GM18858 (cell line): ENCODE data around the gene VIT.

ENCODE experiments used
- ATAC-seq: cut with Tn5 transposase; IDR thresholded peaks from one replicate; pipeline ENCODE4 v1.9.1; 2021; ENCODE audit not compliant: unreplicated experiment

The VIT gene

DNA sequence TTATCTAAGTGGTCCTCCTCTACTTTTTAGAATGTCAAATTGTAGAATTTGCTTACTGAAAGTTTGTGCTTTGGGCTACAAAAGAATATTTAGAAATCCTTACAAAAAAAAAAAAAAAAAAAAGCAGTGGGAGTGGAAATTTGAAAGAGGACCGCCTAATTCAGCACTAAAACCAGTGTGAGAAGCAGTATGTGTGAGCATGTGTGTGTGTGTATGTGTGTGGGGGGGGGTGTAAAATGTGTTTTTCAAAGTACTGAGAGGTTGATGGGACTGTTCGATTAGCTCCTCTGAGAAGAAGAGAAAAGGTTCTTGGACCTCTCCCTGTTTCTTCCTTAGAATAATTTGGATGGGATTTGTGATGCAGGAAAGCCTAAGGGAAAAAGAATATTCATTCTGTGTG is at the start of gene VIT:
Gene VIT, plus strand, starts transcription at position 175 of the 400 bp plus-strand sequence. CDS start 19,664 bp downstream, outside the sequence.
- ATAC-seq: no peak

- peak; percentile 88 for ATAC-seq
Observed at GRCh38 chr2:36650031-36650829, 46.3 kb upstream of the VIT start.

GRCh38 chr2:36653155-36653554 is 43.4 kb upstream of the VIT start:
- no peak for ATAC-seq

DNA sequence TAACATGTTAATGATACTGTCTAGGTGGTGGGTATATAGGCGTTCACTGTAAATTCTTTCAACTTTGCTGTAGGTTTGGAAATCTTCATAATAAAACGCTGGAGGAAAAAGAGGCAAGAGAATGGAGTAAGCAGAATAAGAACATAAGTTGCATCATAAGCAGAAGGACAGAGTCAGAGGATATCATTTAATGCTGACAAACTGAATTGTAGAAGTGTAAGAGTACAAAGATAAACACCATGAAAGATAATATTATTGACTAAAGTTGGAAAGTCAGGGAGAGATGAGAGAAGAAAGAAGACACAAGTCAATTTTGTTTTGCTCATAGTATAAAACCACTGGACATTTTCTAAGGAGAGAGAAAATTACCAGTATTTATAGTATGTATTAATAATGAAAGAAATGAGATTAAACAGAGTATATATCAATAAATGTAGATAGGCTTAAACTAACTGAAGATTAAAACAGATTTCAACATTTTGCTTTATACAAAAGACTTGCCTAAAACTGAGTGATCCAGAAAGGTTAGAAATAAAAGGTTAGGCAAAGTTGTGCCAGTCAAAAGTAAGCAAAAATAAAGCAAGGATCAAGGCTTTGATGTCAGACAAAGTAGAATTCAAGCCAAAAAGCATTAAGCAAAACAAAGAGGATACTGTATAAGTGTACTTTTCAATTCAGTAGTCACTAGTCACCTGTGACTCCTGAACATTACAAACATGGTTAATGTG is 42.4 kb upstream of the VIT start:
- ATAC-seq: no peak

DNA sequence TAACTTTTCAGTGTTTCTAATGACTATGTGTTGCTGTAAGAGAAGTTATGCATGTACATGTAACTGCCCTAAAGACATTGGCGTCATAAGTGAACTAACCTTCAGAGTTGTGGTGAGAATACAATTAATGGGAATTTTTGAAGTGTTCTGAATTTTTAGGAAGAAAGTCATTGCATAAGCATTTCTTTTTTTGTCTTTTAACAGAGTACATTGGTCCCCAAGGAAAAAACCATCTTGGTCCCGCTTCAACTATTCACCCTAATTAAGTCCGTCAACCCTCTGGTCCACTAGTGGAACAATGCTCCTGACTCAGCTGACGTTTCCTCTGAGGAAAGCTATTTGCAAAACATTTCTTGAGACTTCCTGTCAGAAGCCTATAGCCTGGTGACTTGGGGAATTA is 41.1 kb upstream of the VIT start:
- no peak for ATAC-seq

DNA sequence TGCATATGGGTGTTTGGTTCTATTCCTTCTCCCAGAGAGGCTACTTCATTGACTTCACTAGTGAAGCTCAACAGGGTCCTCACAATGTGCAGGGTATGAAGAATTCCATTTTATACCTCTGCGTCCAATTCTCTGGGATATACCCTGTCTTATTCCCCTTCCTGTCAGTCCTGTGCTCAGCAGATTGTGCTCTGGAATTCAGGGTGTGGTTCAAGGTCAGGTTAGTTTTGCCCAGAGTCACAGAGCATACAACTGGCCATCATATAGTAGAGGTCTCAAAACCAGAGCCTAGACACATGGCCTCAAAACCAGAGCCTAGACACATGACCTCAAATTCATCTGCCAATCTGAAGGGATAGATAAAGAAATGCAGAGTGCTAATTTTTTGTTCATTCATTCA is 38.8 kb upstream of the VIT start:
- ATAC-seq: no peak

GRCh38 chr2:36658277-36658748 is 38.2 kb upstream of the VIT start:
- no peak for ATAC-seq

DNA sequence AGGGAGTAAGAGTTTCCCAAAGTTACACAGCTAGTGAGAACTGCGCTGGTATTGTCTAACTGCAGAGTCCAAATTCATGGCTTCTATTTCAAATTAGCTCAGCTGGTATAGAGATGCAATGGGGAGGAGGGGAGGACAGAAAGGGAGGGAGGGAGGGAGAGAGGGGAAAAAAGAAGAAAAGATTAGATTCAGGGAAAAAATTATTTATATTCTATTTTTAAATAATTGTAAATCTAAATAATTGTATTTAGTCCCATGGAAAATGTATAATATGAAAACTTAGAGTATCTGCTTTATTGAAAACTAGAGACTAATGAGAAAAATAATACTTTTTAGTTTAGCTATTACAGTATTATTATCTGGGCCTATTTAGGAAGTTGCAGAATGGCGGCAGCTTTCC is 37.3 kb upstream of the VIT start:
- ATAC-seq: no peak

- ATAC-seq: peak; percentile 70
Observed at GRCh38 chr2:36659872-36660312, 36.6 kb upstream of the VIT start.

- no peak for ATAC-seq
Observed at GRCh38 chr2:36662638-36663037, 33.9 kb upstream of the VIT start.

DNA sequence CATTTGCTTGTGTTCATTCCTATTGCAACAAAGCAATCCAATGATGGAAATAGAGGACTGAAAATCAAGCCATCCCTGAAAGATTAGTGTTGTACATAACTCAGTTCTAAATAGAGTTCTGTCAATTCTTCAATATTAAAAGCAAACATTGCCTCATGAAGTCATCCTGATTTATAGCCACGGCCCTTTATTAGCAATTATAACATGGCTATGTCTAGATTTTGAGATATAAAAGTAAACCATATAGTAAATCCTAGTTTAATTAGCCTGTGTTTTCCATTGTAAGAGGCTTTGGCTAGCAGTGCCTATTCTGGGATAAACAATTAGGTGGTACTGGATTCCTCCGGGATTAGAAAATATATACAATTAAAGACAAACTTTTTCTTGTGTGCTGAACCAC is 33.2 kb upstream of the VIT start:
- ATAC-seq: no peak

DNA sequence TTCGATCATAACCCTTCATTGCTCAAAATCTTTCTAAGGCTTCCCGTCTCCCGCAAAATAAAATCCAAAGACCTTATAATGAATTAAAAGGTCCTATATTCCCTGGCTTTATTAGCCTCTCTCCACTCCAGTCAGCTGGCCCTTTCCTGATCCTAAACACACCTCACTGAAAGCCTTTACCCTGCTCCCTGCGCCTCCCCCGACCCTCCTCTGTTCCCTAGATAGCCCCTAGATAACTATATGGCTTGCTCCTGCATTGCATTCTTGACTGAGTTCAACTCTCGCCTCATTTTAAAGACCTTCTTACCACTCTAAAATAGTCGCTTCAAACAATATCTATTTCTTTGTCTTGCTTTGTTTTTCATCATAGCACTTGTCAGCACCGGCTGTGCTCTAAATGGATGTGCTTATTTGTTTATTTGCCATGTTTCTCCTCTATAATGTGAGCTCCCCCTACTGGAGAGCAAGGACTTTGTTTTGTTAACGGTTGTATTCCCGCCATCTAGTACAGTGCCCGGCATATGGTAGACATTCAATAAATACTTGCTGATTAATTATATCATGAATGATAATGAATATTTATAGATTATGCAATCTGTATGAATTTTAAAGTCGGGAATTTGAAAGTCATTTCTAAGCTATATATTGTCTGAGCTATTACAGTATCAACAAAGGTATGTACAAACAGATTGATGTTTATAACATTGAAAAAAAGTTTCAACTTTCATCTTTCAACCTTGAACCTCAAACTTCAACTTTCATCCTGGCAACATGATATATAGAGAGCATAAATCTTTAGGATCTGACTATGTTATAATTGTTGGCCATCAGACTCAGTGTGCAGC is 32.4 kb upstream of the VIT start:
- peak; percentile 76 for ATAC-seq

DNA sequence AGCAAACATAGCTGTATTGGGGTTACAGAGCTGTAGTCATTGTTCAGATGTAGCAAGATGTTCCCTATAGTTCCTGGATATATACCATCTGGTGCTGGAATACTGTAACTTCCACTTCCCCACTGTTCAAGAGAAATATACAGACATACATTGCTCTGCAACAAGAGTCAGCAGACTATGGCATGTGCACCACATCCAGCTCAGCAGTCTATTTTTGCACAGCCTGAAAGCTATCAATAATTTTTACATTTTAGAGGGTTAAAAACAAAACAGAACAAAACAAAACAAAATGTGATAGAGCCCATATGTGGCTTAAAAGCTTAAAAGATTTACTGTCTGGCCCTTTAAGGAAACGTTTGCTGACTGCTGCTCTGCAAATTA is 31.8 kb upstream of the VIT start:
- no peak for ATAC-seq

DNA sequence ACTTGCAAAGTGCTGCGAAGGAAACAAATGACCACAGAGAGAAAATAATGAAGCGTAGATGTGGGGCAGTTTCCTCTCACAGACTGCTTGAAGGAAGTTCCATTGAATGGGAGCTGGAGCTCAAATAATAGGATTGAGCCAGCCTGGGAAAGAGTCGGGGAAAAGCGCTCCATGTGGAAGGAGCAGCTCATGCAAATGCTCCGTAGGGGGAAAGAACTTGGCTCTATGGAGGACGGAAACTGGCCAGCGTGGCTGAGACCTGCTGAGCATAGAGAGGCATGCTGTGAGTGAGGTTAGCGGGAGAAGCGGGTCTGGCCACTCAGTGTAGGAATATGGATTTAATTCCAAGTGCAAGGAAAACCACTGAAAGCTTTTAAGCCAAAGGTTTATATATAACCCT is 28.6 kb upstream of the VIT start:
- ATAC-seq: no peak

- no peak for ATAC-seq
Observed at GRCh38 chr2:36670881-36671595, 25.5 kb upstream of the VIT start.

- no peak for ATAC-seq
Observed at GRCh38 chr2:36671731-36672130, 24.8 kb upstream of the VIT start.

DNA sequence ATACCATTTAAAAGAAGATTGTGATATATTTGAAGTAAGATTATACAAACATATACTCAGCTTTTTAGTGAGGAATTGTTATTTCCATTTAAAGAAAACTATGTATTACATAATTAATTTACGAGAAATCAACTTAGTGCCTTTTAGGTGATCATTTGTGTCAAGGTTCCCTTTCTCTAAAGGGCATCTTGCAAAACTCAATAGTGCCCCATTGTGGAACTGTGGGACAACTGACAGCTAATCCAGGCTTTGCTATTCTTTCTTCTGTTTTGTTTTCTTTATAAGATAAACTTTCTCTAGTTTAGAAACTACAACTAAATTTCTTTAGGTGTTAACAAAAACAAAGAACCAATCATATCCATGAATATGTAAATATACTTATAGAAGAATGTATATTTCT is 24.3 kb upstream of the VIT start:
- no peak for ATAC-seq

DNA sequence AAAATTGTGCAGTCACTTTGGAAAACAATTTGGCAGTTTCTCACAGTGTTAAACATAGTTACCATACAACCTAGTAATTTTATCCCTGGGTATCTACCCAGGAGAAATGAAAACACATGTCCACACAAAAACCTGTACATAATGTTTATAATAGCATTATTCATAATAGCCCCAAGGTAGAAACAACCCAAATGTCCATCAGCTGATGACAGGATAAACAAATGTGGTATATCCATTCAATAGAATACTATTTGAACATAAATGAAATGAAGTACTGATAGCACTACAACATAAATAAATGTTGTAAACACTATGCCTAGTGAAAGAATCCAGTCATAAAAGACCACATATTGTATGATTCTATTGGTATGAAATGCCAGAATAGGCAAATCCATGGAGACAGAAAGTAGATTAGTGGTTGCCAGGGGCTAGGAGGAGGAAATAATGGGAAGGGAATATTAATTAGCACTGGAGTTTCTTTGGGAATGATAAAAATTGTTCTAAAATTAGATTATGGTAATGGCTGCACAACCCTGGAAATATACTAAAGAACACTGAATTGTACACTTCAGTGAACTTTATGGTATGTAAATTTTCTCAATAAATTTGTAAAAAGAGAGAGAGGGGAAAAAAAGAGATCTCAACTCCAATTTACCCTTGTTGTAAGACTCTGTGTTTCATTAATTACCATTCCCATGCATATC is 20.8 kb upstream of the VIT start:
- ATAC-seq: no peak

- no peak for ATAC-seq
Observed at GRCh38 chr2:36676364-36676763, 20.1 kb upstream of the VIT start.

- ATAC-seq: no peak
Observed at GRCh38 chr2:36677386-36677785, 19.1 kb upstream of the VIT start.
